ENCODE data around the gene BBS2.

GRCh38 chr16:56480776-56481467 lies 38.9 kb downstream of the BBS2 start:
- TF ChIP-seq GATA2 (IDR thresholded peaks at IDR 0.05; ENCODE audit: low read depth, low read length) (no peak), GATA3 (IDR thresholded peaks at IDR 0.05; ENCODE audit: low read depth, low read length) (no peak)
